Astrocyte of the cerebellum (primary cell): ENCODE results near the gene FSD1L.
"Not testable (repeated sequence)": the region's sequence is repeated elsewhere in the genome, so short reads cannot be mapped to it uniquely, and the experiment has no call there.

Experiments
- DNase-seq: peaks from one replicate; pipeline ENCODE4 v3.0.0-alpha.2; 2011; ENCODE audit warnings: low read depth
- H3K4me3 ChIP-seq: 2 replicates; pipeline ENCODE4 v1.5.1; 2011; ENCODE audit warnings: mild to moderate bottlenecking, low read depth, low read length, moderate library complexity
- CTCF ChIP-seq: IDR thresholded peaks from 2 replicates; pipeline ENCODE4 v1.5.1; 2012; ENCODE audit warnings: low read length, low read depth, moderate library complexity, mild to moderate bottlenecking; ENCODE audit errors: missing control alignments
- in situ Hi-C: cut with HindIII; loops from 2 replicates; pipeline ENCODE4 v1.10.0; 2017; ENCODE audit warnings: low sequenced_read_pairs

Gene FSD1L

DNA sequence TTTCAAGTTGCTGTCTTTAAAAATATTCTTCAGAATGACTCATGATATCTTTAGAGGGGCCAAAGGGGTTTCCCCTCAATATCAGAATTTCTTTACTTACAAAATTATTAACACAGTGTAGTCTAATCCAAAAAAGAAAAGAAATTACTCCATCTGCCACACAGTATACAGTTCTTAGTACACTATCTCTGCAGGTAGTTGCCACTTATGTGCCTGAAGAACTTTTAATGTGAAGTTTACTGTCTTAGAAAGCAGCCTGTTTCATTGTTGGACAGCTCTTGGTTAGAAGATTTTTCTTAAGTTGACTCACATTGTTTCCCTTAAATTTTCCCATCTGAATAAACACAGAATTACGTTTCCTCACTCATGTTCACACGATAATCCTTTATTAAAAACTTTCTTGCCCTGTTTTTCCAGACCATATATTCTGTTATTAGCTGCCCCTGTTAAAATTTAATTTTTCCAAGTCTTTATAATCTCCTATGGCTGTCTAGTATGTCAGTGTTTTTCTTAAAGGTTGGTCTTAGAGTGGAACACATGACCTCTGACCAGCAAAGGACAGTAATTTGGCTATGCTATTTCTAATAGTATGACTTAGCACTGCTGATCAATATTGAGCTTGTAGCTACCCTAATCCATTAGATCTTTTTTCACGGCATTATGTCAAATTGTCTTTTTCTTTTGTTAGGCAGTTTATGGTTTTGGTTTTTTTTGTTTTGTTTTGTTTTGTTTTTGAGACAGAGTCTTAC is 88.3 kb downstream of the FSD1L start:
- no peak for TF ChIP-seq CTCF
- in situ Hi-C loops = no loop called here

DNA sequence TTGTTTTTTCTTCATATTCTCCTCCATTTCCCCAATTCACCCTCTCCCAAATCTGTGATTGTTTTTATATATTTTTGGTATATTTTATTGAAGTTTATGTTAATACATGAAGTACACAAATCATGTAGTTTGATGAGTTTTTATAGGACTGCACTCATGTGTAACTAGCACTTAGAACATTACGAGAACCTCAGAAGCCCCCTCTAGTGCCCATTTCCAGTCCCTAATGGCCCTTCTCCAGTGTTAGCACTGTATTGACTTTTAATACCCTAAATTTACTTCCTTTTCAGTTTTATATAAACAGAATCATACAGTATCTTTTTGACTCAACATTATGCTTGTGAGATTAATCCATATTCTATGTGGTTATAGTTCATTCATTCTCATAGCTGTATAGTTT is 91.6 kb downstream of the FSD1L start:
- no peak for TF ChIP-seq CTCF
- DNase-seq = no peak
- in situ Hi-C loops = no loop called here
- no peak overlapping the region for H3K4me3 ChIP-seq

More for the DNA sequence above, 88.3 kb downstream of the FSD1L start:
- DNase-seq = no peak
- H3K4me3 ChIP-seq = no peak overlapping the region

DNA sequence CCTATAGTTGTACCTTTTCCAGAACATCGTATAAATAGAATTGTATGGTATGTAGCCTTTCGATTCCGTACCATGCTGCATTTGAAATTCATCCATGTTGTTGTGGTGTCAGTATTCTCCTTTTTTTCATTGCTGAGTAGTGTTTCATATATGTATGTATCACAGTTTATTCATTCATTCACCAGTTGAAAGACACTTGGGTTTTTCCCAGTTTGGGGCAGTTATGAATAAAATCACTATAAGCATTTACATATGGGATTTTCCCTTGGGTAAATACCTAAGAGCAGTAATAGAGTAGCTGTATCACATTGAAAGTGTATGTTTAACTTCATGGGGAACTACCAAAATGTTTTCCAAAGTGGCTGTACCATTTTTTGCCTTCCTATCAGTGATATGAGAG is 94.0 kb downstream of the FSD1L start:
- no peak overlapping the region for H3K4me3 ChIP-seq
- DNase-seq = no peak
- no peak for TF ChIP-seq CTCF
- in situ Hi-C loops = no loop called here

DNA sequence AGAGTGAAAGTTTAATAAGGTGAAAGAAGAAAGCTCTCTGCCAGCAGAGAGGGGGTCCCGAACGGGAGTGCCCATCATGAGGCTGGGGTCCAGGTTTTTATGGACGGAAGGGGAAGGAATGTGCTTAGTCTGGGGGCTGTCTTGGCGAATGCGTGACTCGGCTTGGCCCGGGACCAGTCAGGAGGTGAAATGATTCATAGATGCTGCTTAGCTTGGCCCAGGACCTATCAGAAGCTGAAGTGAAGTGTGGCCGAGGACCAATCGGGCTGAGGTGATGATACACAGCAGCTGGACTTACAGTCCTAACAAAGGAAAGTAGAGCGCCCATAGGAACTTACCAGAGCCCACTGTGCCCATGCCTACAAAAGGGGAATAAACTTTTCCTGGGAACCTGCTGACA is 106.2 kb downstream of the FSD1L start:
- no peak overlapping the region for H3K4me3 ChIP-seq
- no peak for TF ChIP-seq CTCF
- no peak for DNase-seq
- in situ Hi-C loops = no loop called here

DNA sequence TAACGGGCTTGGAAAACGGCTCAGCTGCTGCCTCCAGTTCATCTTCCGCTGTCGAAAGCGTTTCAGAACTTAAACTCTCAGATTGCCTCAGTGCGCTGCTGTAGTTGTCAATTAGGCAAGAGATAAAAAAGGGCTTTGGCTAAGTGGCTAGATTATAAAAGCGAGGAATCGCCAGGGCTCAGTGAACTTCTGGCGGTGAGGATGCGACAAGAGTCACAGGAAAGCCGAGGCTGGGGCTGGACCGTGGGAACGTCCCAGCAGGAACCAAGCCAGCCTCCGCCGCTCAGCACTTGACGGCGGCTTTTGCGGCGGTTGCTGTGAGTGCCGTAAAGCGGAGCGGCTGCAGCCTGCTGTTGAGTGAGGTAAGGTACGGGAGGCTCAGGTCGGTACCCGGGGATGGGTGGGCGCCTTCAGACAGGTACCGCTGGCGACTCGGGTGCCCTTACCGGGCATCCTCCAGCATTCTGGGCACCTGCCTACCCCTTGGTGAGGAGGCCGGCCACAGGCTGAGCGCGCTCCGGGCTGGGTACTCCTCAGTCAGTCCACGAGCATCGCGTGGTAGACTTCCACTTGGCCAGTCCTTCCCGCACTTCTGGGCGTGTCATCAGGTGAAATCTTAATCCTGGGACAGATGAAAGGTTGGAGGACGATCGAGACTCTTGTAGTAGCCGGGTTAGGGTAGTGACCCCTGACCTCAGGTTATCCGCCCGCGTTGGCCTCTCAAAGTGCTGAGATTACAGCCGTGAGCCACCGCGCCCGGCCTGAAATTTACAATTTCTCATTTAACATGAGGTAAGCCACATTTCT is 110.2 kb downstream of the FSD1L start, which contains the start of gene FKTN:
FKTN (plus strand) TSS at position 328 of the 807 bp plus-strand sequence. CDS start 16,902 bp downstream, outside the sequence.
- TF ChIP-seq CTCF = no peak
- peak within 1 kb of the TSS; percentile 75 for H3K4me3 ChIP-seq
- in situ Hi-C loops = no loop called here
- peak; percentile 53 for DNase-seq

DNA sequence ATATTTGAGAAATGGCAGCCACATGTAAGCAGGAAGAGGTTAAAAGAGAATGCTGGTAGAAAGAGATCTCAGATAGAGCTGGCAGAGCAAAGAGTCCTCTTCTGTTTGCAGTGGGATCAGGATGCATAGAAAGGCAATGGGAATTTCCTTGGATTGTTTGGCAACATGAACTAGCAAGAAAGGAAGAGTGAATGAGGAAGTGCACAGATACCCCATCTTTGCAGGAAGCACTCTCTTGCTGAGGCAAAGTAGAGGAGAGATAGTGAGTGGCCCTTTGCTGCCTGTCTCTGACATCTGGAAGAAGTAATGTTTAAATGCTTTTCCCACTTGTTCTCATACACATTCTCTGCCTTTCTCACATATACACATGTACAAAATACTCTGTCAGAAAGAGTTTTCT is 124.6 kb downstream of the FSD1L start:
- DNase-seq = no peak
- H3K4me3 ChIP-seq = no peak overlapping the region
- in situ Hi-C loops = no loop called here
- TF ChIP-seq CTCF = no peak

DNA sequence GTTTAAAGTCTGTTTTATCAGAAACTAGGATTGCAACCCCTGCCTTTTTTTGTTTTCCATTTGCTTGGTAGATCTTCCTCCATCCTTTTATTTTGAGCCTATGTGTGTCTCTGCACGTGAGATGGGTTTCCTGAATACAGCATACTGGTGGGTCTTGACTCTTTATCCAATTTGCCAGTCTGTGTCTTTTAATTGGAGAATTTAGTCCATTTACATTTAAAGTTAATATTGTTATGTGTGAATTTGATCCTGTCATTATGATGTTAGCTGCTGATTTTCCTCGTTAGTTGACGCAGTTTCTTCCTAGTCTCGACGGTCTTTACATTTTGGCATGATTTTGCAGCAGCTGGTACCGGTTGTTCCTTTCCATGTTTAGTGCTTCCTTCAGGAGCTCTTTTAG is 132.1 kb downstream of the FSD1L start:
- H3K4me3 ChIP-seq, in situ Hi-C loops, DNase-seq: not testable (repeated sequence)

DNA sequence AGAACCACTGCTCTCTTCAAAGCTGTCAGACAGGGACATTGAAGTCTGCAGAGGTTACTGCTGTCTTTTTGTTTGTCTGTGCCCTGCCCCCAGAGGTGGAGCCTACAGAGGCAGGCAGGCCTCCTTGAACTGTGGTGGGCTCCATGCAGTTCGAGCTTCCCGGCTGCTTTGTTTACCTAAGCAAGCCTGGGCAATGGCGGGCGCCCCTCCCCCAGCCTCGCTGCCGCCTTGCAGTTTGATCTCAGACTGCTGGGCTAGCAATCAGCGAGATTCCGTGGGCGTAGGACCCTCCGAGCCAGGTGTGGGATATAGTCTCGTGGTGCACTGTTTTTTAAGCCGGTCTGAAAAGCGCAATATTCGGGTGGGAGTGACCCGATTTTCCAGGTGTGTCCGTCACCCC is 133.7 kb downstream of the FSD1L start:
- in situ Hi-C loops, DNase-seq, H3K4me3 ChIP-seq: not testable (repeated sequence)
